GM18867 (cell line): Measurements from ENCODE around the gene ZNF536.

Source experiments
- ATAC-seq: cut with Tn5 transposase; IDR thresholded peaks from one replicate; pipeline ENCODE4 v1.9.1; 2021; ENCODE audit warnings: mild to moderate bottlenecking, moderate library complexity; ENCODE audit not compliant: unreplicated experiment

The ZNF536 gene

GRCh38 chr19:30371960-30372824 is at the start of gene ZNF536:
Gene ZNF536, plus strand, starts transcription at chr19:30372384. Its CDS starts 71,179 bp downstream, at chr19:30443563.
- no peak for ATAC-seq

DNA sequence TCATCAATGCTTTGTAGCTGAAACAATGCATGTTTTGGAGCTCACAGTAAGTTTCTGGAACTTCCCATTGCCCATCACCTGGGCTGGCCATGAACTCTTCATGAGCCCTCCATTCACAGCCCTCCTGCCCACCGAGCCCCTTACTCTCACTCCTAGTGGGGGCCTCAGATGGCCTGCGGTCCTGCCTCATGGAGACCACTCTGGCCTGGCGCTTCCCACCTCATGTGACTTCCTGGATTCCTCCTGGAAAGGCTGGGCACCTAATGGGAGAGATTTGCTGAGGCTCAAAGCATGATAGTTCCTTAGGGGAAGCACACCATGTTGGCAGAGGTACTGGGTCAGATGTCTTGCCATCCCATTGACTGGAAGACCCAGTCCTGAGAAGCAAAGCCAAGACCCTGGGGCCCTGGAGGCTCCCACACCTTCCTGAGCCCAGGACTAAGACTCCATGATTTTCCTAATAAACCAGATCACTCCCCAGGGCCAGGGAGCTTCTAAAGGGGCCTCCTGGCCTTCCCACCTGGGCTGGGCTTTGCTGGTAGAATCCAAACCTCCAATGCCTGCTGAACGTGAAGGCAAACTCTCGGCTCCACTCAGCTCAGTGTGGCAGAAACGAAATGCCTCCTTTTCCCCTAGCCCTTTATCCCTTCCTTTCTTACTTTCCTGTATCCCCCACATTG is 49.4 kb upstream of the ZNF536 start:
- ATAC-seq: no peak

DNA sequence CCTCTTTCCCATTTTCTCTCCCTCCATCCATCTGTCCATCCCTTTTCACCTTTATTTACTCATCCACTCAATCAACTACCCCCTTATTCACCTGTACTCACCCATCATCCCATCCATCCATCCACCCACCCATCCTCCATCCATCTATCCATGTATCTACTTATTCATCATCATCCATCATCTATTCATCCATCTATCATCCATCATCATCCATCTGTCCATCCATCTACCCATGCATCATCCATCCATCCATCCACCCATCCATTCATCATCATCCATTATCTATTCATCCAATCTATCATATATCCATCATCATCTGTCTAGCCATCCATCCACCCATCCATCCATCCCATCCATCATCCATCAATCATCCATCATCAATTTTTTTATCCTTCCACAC is 48.3 kb upstream of the ZNF536 start:
- ATAC-seq: no peak

GRCh38 chr19:30324982-30325381 is 47.2 kb upstream of the ZNF536 start:
- ATAC-seq: no peak

DNA sequence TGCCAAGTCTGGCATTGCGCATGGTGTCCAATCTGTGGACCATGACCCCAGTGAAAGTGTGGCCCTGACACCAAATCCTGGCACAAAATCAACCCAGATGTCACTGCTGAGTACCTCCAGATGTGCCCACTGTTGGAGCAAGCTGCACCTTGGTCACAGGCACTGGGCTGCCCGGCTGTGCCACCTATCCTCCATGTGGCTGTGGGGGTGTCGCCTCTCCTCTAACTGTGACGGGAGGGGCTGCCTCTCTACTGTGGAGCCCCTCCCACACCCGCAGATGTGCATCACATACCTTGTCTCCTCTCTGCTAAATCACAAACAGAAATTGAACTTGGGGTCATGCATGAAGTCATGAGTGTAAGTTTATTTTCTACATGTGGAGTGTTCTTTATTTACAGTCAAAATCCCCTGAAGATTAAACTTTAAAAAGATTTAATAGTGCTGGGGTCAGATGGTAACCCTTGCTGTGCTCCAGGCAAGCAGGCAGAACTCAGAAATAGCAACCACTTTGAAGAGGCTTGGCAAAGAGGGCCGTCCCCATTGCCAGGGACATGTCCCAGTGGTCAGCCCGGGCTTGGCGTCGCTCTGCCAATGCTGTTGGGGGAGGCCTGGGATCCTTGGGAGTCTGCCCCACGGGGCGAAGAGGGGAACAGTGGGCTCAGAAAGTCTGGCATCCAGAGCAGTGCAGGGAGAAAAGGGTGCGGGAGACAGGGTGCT is 46.4 kb upstream of the ZNF536 start:
- no peak for ATAC-seq

DNA sequence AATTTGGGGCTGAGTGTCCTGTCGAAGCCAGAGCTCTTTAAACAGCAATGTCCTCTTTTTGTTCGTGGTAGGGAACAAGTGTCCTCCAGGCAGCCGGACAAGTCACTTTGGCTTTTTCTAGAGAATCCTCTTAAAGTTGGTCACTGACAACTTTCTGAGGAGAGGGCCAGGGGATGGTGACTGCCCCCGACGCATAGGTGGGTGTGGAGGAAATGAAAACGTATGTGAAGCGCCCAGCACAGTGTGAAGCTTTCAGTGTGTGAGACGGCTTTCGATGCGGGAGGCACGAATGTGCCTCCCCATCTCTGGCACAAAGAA is 45.8 kb upstream of the ZNF536 start:
- no peak for ATAC-seq

DNA sequence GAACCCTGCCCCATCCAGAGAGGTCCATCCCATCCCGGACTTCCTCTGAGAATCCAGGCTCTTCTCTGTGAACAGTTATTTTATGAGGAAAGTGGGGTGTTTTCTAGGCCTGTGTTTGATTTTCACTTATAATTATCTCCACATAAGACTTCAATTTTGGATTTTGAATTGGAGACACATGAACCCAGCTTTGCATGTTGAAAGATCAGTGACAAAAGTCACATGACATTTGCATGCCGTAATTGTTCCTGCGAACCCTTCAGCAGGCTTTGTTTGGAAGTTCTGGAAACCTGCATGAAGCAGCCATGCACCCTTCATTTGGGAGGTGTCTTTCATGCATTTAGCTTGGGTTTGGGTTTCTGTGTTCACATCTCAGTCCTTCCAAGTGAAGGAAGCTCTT is 44.9 kb upstream of the ZNF536 start:
- ATAC-seq: no peak

DNA sequence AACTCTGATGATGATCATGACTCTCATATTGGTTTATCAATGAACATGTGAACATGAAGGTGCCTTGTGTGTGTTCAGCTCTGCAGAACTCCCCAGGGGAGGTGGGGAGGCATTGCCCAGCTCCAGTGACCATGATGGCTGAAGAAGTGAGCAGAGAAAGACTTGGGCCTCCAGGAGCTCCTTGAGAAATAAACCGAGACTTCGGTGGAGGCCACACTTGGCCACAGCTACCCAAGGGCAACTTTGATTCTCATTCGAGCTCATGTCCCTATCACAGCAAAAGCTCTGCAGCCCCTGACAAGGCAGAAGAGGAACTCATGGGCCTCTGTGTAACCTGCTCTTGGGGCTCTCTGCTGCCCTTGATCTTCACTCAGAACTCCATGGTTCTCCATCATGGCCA is 44.1 kb upstream of the ZNF536 start:
- no peak for ATAC-seq

DNA sequence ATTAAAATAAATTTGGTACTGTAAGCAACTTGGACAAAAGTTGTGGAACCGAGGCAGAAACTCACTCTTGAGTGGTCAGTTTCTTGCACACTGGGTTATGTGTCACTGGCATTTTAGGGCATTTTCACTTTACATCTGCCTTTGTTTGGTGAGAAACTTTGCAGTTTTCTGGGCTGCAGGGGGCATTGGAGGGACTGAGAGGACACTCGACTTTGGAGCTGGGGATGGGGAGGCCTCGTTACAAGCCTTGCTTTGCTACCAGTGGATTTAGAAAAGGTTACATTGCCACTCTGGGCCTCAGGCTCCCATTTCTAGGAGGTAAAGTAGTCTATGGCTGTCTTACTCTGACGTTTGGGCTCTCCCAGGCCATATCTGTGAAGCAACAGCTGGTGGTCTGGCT is 41.9 kb upstream of the ZNF536 start:
- no peak for ATAC-seq

DNA sequence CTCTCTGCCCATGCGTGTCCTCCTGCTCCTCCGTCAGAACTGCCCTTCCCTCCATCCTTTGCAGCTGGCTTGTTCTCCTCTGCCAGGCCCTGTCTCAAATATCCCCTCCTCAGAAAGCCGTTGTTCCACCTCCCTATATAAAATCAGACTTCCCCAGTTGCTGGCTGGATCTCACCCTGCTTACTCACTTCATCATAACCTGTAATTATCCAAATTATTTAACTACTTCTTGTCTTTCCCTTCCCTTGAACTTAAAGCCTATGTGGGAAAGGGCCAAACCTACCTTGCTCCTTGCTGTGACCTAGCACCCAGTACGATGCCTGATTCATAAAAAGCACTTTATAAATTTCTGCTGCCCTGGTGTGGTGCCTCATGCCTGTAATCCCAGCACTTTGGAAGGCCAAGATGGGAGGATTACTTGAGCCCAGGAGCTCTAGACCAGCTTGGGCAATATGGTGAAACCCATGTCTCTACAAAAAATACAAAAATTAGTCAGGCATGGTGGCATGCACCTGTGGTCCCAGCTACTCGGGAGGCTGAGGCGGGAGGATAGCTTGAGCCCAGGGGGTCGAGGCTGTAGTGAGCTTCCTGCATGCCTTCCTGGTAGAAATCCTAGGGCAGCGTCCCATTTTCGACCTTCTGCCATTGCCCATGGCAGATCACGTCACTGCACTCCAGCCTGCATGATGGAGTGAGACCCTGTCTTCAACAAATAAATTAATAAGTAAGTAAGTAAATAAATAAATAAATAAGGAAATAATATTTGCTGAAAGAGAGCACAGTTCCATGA is 39.5 kb upstream of the ZNF536 start:
- no peak for ATAC-seq

- no peak for ATAC-seq
Observed at GRCh38 chr19:30333291-30334065, 38.7 kb upstream of the ZNF536 start.

DNA sequence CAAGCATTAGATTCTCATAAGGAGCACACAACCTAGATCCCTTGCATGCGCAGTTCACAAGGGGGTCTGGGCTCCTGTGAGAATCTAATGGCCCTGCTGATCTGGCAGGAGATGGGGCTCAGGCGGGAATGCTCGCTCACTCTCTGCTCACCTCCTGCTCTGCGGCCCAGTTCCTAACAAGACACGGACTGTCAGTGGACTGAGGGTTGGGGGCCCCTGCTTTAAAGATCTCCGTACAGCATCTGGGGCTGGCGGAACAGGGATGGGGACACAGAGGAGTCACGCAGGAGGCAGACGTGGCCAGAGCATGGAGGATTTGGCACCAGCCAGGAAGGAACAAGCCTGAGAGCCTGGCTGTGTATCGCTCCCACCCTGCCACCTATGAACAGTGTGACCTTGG is 37.3 kb upstream of the ZNF536 start:
- no peak for ATAC-seq

GRCh38 chr19:30335306-30335886 is 36.8 kb upstream of the ZNF536 start:
- ATAC-seq: no peak

- ATAC-seq: no peak
Observed at GRCh38 chr19:30336290-30336689, 35.9 kb upstream of the ZNF536 start.

- no peak for ATAC-seq
Observed at GRCh38 chr19:30338041-30338456, 34.1 kb upstream of the ZNF536 start.

DNA sequence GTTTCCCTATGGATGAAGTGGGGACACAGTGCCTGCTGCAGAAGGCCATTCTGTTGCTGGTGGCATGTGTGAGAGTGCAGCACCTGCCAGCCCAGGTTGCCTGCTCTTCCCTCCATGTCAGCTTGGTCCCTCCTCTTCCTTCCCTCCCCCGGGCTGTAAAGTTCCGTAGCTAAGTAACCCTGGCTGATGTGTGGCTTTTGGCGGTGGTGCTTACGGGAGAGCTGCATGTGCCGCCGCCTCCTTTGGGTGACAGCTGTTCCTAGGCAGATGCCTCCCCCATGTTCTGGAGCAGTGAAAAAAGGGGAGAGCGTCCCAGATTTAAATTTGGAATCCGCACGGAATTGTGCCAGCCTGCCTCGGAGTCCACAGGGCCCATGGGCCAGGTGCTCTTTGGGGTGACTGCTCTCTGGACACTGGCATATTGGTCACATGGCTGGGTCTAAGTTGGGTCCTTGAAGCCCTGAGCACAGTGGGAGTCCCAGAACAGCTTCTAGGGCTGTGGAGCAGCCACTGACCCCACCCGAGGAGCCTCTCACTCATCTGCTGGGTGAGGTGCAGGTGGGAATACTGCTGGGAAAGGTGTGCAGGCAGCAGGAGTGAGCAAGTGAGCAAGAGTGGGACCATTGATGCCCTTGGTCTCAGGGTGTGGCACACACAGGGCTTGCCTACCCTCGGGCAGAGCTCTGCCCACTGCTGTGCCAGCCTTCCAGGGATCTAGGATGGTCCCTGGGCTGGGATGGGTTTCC is 33.1 kb upstream of the ZNF536 start:
- ATAC-seq: no peak

- ATAC-seq: no peak
Observed at GRCh38 chr19:30339624-30340525, 32.3 kb upstream of the ZNF536 start.
